H1 (cell line): ENCODE measurements around the gene FKBP10. TPM values are rescaled to one million over a fixed set of nuclear protein-coding genes. Genes with fewer than 3 reads are reported as not detected.

Source experiments
- CTCF ChIA-PET: fragments of 300-600 bp; sonication (Branson Sonifier 250); formaldehyde crosslinking; loops from one replicate; lab custom pipeline; 2021; ENCODE audit not compliant: partially characterized antibody; lab: Charles Lee
- POLR2A ChIA-PET: fragments of 300-600 bp; sonication (Branson Sonifier 250); formaldehyde crosslinking; loops from one replicate; lab custom pipeline; 2021; ENCODE audit warnings: inconsistent platforms; ENCODE audit not compliant: partially characterized antibody; lab: Charles Lee
- DNase-seq, 2 experiments: peaks; one replicate each; pipeline versions ENCODE4 v3.0.0 to v3.0.0-alpha.2; 2010 to 2022; ENCODE audit warnings: low spot score in 2 of 2, low read depth in 1 of 2, mixed read lengths in 1 of 2
- FAIRE-seq: peaks from 2 replicates; lab custom pipeline; 2011; peaks lifted over from hg19 to GRCh38; lab: Jason Lieb, UNC
- H2AFZ ChIP-seq: 2 replicates; pipeline ENCODE4 v1.8.1; 2012; ENCODE audit warnings: low read length, inconsistent platforms
- H2AK5ac ChIP-seq: 2 replicates; pipeline ENCODE4 v1.6.1; 2013; ENCODE audit warnings: low read depth, low read length
- H2BK120ac ChIP-seq: replicated peaks from 2 replicates; pipeline ENCODE3; 2013; ENCODE audit warnings: low read depth, low read length, inconsistent platforms
- H2BK12ac ChIP-seq: 2 replicates; pipeline ENCODE4 v1.6.1; 2013; ENCODE audit warnings: low read depth, low read length
- H2BK15ac ChIP-seq: 2 replicates; pipeline ENCODE4 v1.6.1; 2013; ENCODE audit warnings: low read length
- H2BK20ac ChIP-seq: 2 replicates; pipeline ENCODE4 v1.6.1; 2013; ENCODE audit warnings: low read length
- H2BK5ac ChIP-seq: 2 replicates; pipeline ENCODE4 v1.6.1; 2013; ENCODE audit warnings: low read depth, low read length
- H3K14ac ChIP-seq: 2 replicates; pipeline ENCODE4 v1.6.1; 2013; ENCODE audit warnings: inconsistent platforms; ENCODE audit not compliant: insufficient read length
- H3K18ac ChIP-seq: 2 replicates; pipeline ENCODE4 v1.6.1; 2013; ENCODE audit warnings: low read length; ENCODE audit errors: extremely low read depth
- H3K23ac ChIP-seq: 2 replicates; pipeline ENCODE4 v1.6.1; 2013; ENCODE audit warnings: inconsistent platforms; ENCODE audit not compliant: insufficient read length
- H3K23me2 ChIP-seq: 2 replicates; pipeline ENCODE4 v1.6.1; 2013; ENCODE audit warnings: low read depth, low read length
- H3K27ac ChIP-seq: 2 replicates; pipeline ENCODE4 v1.6.1; 2011; ENCODE audit warnings: low read depth, low read length, inconsistent platforms
- H3K27me3 ChIP-seq, 4 experiments: replicated peaks in 1 of 4; 1 replicate in 1 of 4; 2 replicates in 3 of 4; pipeline versions ENCODE4 v1.6.1 to v1.8.1; 2011 to 2013; ENCODE audit warnings: low read length in 3 of 4, mild to moderate bottlenecking in 3 of 4, inconsistent platforms in 2 of 4, mixed read lengths in 2 of 4, moderate library complexity in 1 of 4; ENCODE audit not compliant: control insufficient read depth in 3 of 4, insufficient read depth in 3 of 4; ENCODE audit errors: extremely low read depth in 1 of 4
- H3K36me3 ChIP-seq, 4 experiments: 2 replicates each; pipeline versions ENCODE4 v1.6.1 to v1.8.1; 2011 to 2013; ENCODE audit warnings: mild to moderate bottlenecking in 4 of 4, low read length in 3 of 4, moderate library complexity in 2 of 4, control low read depth in 1 of 4, inconsistent platforms in 1 of 4; ENCODE audit not compliant: insufficient read depth in 4 of 4, control insufficient read depth in 2 of 4
- H3K4ac ChIP-seq: replicated peaks from 2 replicates; pipeline ENCODE3; 2013; ENCODE audit warnings: low read length, low read depth, mixed read lengths, inconsistent platforms; ENCODE audit not compliant: insufficient read length
- H3K4me1 ChIP-seq, 4 experiments: replicated peaks in 1 of 4; 1 replicate in 1 of 4; 2 replicates in 3 of 4; pipeline versions ENCODE4 v1.6.1 to v1.8.1; 2011 to 2013; ENCODE audit warnings: low read length in 3 of 4, inconsistent platforms in 2 of 4, mixed read lengths in 1 of 4; ENCODE audit not compliant: insufficient read depth in 4 of 4, control insufficient read depth in 3 of 4
- H3K4me2 ChIP-seq, 2 experiments: 2 replicates each; pipeline versions ENCODE4 v1.6.1 to v1.8.1; 2011 to 2013; ENCODE audit warnings: low read depth in 2 of 2, low read length in 2 of 2, control low read depth in 1 of 2, inconsistent platforms in 1 of 2, mild to moderate bottlenecking in 1 of 2; ENCODE audit not compliant: insufficient read depth in 1 of 2
- H3K4me3 ChIP-seq, 4 experiments: fragments of 200-600, 300-600 bp in 1 of 4; sonication (generic), shearing (Covaris generic), sonication (Bioruptor Twin) in 1 of 4; 2 replicates each; pipeline versions ENCODE4 v1.5.1 to v1.8.1; 2011 to 2016; ENCODE audit warnings: low read length in 4 of 4, low read depth in 3 of 4, control low read depth in 2 of 4, inconsistent platforms in 2 of 4, mild to moderate bottlenecking in 2 of 4, mixed read lengths in 1 of 4, moderate library complexity in 1 of 4; ENCODE audit not compliant: insufficient read depth in 2 of 4; ENCODE audit errors: extremely low read depth in 1 of 4
- H3K56ac ChIP-seq: replicated peaks from 2 replicates; pipeline ENCODE3; 2013; ENCODE audit warnings: low read depth, mild to moderate bottlenecking, mixed read lengths, low read length, inconsistent platforms; ENCODE audit not compliant: insufficient read length
- H3K79me1 ChIP-seq: 2 replicates; pipeline ENCODE4 v1.6.1; 2013; ENCODE audit warnings: low read depth, low read length, control low read depth
- H3K79me2 ChIP-seq, 2 experiments: 2 replicates each; pipeline versions ENCODE4 v1.6.1 to v1.8.1; 2012 to 2013; ENCODE audit warnings: low read length in 2 of 2, mild to moderate bottlenecking in 2 of 2, inconsistent platforms in 1 of 2; ENCODE audit not compliant: insufficient read depth in 2 of 2, control insufficient read depth in 1 of 2
- H3K9ac ChIP-seq, 4 experiments: replicated peaks in 1 of 4; 1 replicate in 1 of 4; 2 replicates in 3 of 4; pipeline versions ENCODE4 v1.6.1 to v1.8.1; 2011 to 2013; ENCODE audit warnings: low read depth in 3 of 4, low read length in 3 of 4, control low read depth in 2 of 4, mild to moderate bottlenecking in 2 of 4, moderate library complexity in 2 of 4, inconsistent platforms in 1 of 4; ENCODE audit errors: extremely low read depth in 1 of 4
- H3K9me3 ChIP-seq, 2 experiments: 2 replicates each; pipeline versions ENCODE4 v1.6.1 to v1.8.1; 2012 to 2013; ENCODE audit warnings: mild to moderate bottlenecking in 2 of 2, moderate library complexity in 2 of 2, control low read depth in 1 of 2, inconsistent platforms in 1 of 2, low read depth in 1 of 2, low read length in 1 of 2, mixed read lengths in 1 of 2; ENCODE audit not compliant: insufficient read depth in 2 of 2
- H4K20me1 ChIP-seq, 2 experiments: replicated peaks in 1 of 2; 2 replicates each; pipeline versions ENCODE3 to v1.8.1; 2011 to 2013; ENCODE audit warnings: inconsistent platforms in 2 of 2, low read length in 2 of 2, mild to moderate bottlenecking in 1 of 2; ENCODE audit not compliant: insufficient read depth in 2 of 2, control insufficient read depth in 1 of 2
- H4K5ac ChIP-seq: 2 replicates; pipeline ENCODE4 v1.6.1; 2013; ENCODE audit warnings: low read length, low read depth, mixed read lengths, inconsistent platforms; ENCODE audit not compliant: insufficient read length
- H4K8ac ChIP-seq: 2 replicates; pipeline ENCODE4 v1.8.0; 2013; ENCODE audit warnings: mild to moderate bottlenecking, moderate library complexity, low read length, inconsistent platforms; ENCODE audit not compliant: insufficient read depth; ENCODE audit errors: extremely low read depth
- H4K91ac ChIP-seq: replicated peaks from 2 replicates; pipeline ENCODE3; 2013; ENCODE audit warnings: low read length, mixed read lengths, inconsistent platforms; ENCODE audit not compliant: insufficient read length
- JUN ChIP-seq: IDR thresholded peaks from 2 replicates; pipeline ENCODE4 v1.6.1; 2011; ENCODE audit warnings: low read depth, mild to moderate bottlenecking, improper control_type of control experiment, low read length
- WGBS, 2 experiments: shearing (Covaris generic) in 1 of 2; methylation state at CpG; one replicate each; pipeline versions ENCODE4 v1.1.6 to v1.1.7; 2013 to 2015; ENCODE audit warnings: low lambda C conversion rate in 2 of 2, mixed read lengths in 2 of 2, inconsistent platforms in 1 of 2, low coverage in 1 of 2, missing lambda C conversion rate in 1 of 2; ENCODE audit not compliant: insufficient replicate concordance in 2 of 2, insufficient coverage in 1 of 2, insufficient read length in 1 of 2; ENCODE audit errors: extremely low coverage in 1 of 2, missing lambda C conversion rate in 1 of 2; 5-methylcytosine and 5-hydroxymethylcytosine counted together
- polyA plus RNA-seq, 7 experiments: library from polyadenylated mRNA; depleted of rRNA in 3 of 7; stranded (reverse) in 5 of 7; unstranded in 2 of 7; fragments of >200 nt in 5 of 7; fragments of 200-250 nt in 2 of 7; gene quantifications; 1 replicate in 5 of 7; 2 replicates in 1 of 7; 4 replicates in 1 of 7; pipeline versions ENCODE4 v1.2.1 to v1.2.3, GENCODE V29; 2011 to 2013; ENCODE audit warnings: missing spikeins in 2 of 7, mixed read lengths in 2 of 7
- total RNA-seq: library from RNA; stranded (reverse); fragmentation: NEBNext Ultra II Directional; extraction: Animal tissue kit (Norgen Biotek cat#: 25700); gene quantifications from 2 replicates; pipeline ENCODE4 v1.2.1, GENCODE V29; 2021

Gene FKBP10
- total and polyA plus RNA-seq, 2 of the 8 experiments (the other 6 are each of a cell fraction or from before 2014, with no cell fraction given): 173 to 283 TPM

DNA sequence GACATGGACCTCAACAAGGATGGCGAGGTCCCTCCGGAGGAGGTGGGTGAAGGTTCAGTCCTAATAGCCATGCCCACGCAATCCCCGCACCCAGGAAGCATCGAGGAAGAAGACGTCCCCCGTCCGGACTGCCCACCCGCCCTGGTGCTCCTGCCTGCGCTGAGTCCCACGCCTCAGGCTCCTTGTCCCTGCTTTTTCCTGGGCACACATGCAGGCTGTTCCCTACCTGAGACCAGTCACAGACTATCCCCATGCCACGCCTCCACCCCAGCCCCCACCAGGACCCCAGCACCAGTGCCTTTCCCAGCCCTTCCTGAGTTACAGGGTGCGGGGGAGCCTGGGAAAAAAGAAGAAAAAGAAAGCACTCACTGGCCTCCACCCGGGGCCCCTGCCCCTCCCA is 9.0 kb downstream of the FKBP10 start:
- Histone ChIP-seq H3K9me3 (no peaks in the 10 kb centered on the region), H3K36me3 (peaks cover 6 to 46% (median 10%) of the 10 kb centered on the region in 4 experiments; a peak in 6 of 8 replicates), H3K79me2 (peaks cover 0 to 2% of the 10 kb centered on the region in 2 experiments; a peak in 1 of 4 replicates), H3K79me1 (peaks cover 2% of the 10 kb centered on the region; the same call in 1 of the 2 replicates), H4K20me1 (peaks cover 1 to 8% of the 10 kb centered on the region in 2 experiments), H4K8ac (no peak overlapping the region), H2BK120ac (no peak overlapping the region), H4K91ac (no peak overlapping the region), H2AFZ (no peak overlapping the region), H4K5ac (no peak overlapping the region), H3K56ac (no peak overlapping the region), H2BK5ac (no peak overlapping the region), H3K4me1 (peaks cover 0 to 20% (median 13%) of the 10 kb centered on the region in 4 experiments; a peak in 6 of 7 replicates), H3K9ac (no peak overlapping the region), H3K23me2 (no peaks in the 10 kb centered on the region; the same call in 1 of the 2 replicates), H3K14ac (no peak overlapping the region), H2BK15ac (no peak overlapping the region), H3K27ac (no peak overlapping the region; the same call in 1 of the 2 replicates), H3K4ac (no peak overlapping the region), H3K23ac (no peak overlapping the region), H3K27me3 (no peaks in the 10 kb centered on the region), H3K4me2 (no peak overlapping the region), H2BK20ac (no peak overlapping the region), H3K18ac (no peak overlapping the region), H2BK12ac (no peak overlapping the region), H2AK5ac (no peak overlapping the region), H3K4me3 (no peak overlapping the region)
- ChIA-PET POLR2A (interaction anchor here (0.8 to 5.6 kb wide), 8 partner anchors 10 to 87 kb away, joined by 3 to 40 read pairs (median 4); partner anchors contain the start of genes FKBP10, HAP1, KLHL11 and P3H4), CTCF (interaction anchor here (1.3 to 4.1 kb wide), 2 partner anchors 10 to 36 kb away, joined by 4 to 16 read pairs; partner anchors contain the start of genes FKBP10, JUP and P3H4)
- FAIRE-seq: no peak
- no peak for TF ChIP-seq JUN
- DNase-seq: no peak
- 87% methylated on average over 7 of the region's 14 CpGs; no CpG with 5 or more reads in 1 of the 2 experiments for WGBS, 2 experiments
